ENCODE data around the gene U2AF2. TPM values are rescaled to one million over a fixed set of nuclear protein-coding genes. Genes with fewer than 3 reads are reported as not detected.

U2AF2 gene
- total RNA-seq, 1 donor from 2014 or later, result 143 TPM

GRCh38 chr19:55649268-55650125, 5.3 kb upstream of the U2AF2 start:
- peaks cover 18% of the 10 kb centered on the region for H3K36me3 ChIP-seq
- intact Hi-C loops (cut with DNase I), result no loop called here
- H3K9me3 ChIP-seq, result no peaks in the 10 kb centered on the region
- no peaks in the 10 kb centered on the region for H3K27me3 ChIP-seq (ENCODE audit: low read depth)
- DNase-seq (no peak), ATAC-seq (no peak)
- peaks cover 35% of the 10 kb centered on the region for H3K4me1 ChIP-seq
- peak overlapping the region; percentile 84 for H3K27ac ChIP-seq
- H3K4me3 ChIP-seq, result peak overlapping the region; percentile 90
- TF ChIP-seq CTCF (IDR thresholded peaks at IDR 0.05), result no peak

GRCh38 chr19:55650126-55650557, 4.7 kb upstream of the U2AF2 start:
- H3K9me3 ChIP-seq, result no peaks in the 10 kb centered on the region
- H3K4me3 ChIP-seq, result no peak overlapping the region
- no peak for DNase-seq
- H3K27ac ChIP-seq, result no peak overlapping the region
- no peak for TF ChIP-seq CTCF (IDR thresholded peaks at IDR 0.05)
- H3K27me3 ChIP-seq (ENCODE audit: low read depth), result no peaks in the 10 kb centered on the region
- intact Hi-C loops (cut with DNase I), result no loop called here
- peaks cover 13% of the 10 kb centered on the region for H3K36me3 ChIP-seq
- peaks cover 29% of the 10 kb centered on the region for H3K4me1 ChIP-seq
- no peak for ATAC-seq

GRCh38 chr19:55650602-55651230, 4.1 kb upstream of the U2AF2 start:
- ATAC-seq, result no peak
- DNase-seq, result no peak
- intact Hi-C loops (cut with DNase I), result no loop called here
- no peak overlapping the region for H3K27ac ChIP-seq
- no peak for TF ChIP-seq CTCF (IDR thresholded peaks at IDR 0.05)
- no peaks in the 10 kb centered on the region for H3K27me3 ChIP-seq (ENCODE audit: low read depth)
- no peak overlapping the region for H3K4me3 ChIP-seq
- H3K4me1 ChIP-seq, result peaks cover 30% of the 10 kb centered on the region
- peaks cover 8% of the 10 kb centered on the region for H3K36me3 ChIP-seq
- no peaks in the 10 kb centered on the region for H3K9me3 ChIP-seq

GRCh38 chr19:55651236-55651635, 3.6 kb upstream of the U2AF2 start:
- H3K27me3 ChIP-seq (ENCODE audit: low read depth), result no peaks in the 10 kb centered on the region
- no peaks in the 10 kb centered on the region for H3K9me3 ChIP-seq
- ATAC-seq (no peak), DNase-seq (no peak)
- intact Hi-C loops (cut with DNase I), result no loop called here
- TF ChIP-seq CTCF (IDR thresholded peaks at IDR 0.05), result no peak
- H3K4me1 ChIP-seq, result peaks cover 35% of the 10 kb centered on the region
- no peak overlapping the region for H3K4me3 ChIP-seq
- no peak overlapping the region for H3K27ac ChIP-seq
- peaks cover 6% of the 10 kb centered on the region for H3K36me3 ChIP-seq

- DNase-seq (peak; percentile 64), ATAC-seq (no peak)
- no peak for TF ChIP-seq CTCF (IDR thresholded peaks at IDR 0.05)
- Histone ChIP-seq H3K4me3 (no peak overlapping the region), H3K27ac (no peak overlapping the region), H3K9me3 (no peaks in the 10 kb centered on the region), H3K36me3 (peaks cover 6% of the 10 kb centered on the region), H3K27me3 (ENCODE audit: low read depth) (no peaks in the 10 kb centered on the region), H3K4me1 (peaks cover 40% of the 10 kb centered on the region)
- intact Hi-C loops (cut with DNase I), result no loop called here
Observed at GRCh38 chr19:55652311-55653128, 2.3 kb upstream of the U2AF2 start.
